Measurements from ENCODE around the gene XKR7. TPM values are rescaled to one million over a fixed set of nuclear protein-coding genes. Genes with fewer than 3 reads are reported as not detected.
A peak's percentile ranks its signal among the peaks of the same experiment; 100 is the strongest.

The XKR7 gene
- total RNA-seq, 4 donors from 2014 or later, result not detected

- intact Hi-C loops (cut with DNase I), result no loop called here
- Histone ChIP-seq H3K36me3 (no peaks in the 10 kb centered on the region), H3K27ac (replicated peaks in 1 of 4) (no peak overlapping the region), H3K9me3 (no peaks in the 10 kb centered on the region), H3K4me3 (no peak overlapping the region), H3K27me3 (peaks cover 0 to 91% (median 20%) of the 10 kb centered on the region in 4 donors), H3K4me1 (peaks cover 0 to 12% (median 6%) of the 10 kb centered on the region in 4 donors)
- WGBS, result 66% methylated on average over 6 of the region's 6 CpGs
- no peak for TF ChIP-seq POLR2AphosphoS5 (IDR thresholded peaks at IDR 0.05)
- TF ChIP-seq EP300 (IDR thresholded peaks at IDR 0.05), result no peak
- TF ChIP-seq CTCF (IDR thresholded peaks at IDR 0.05), result no peak
- TF ChIP-seq POLR2A (IDR thresholded peaks at IDR 0.05; ENCODE audit: low read depth), result no peak
- no peak for DNase-seq (ENCODE audit: extremely low spot score)
Observed at GRCh38 chr20:31963889-31964288, 4.1 kb upstream of the XKR7 start.

GRCh38 chr20:31966991-31967655 lies 828 bp upstream of the XKR7 start:
- WGBS, result 7% methylated on average over 5 of the region's 5 CpGs
- TF ChIP-seq CTCF (IDR thresholded peaks at IDR 0.05) (no peak), EP300 (IDR thresholded peaks at IDR 0.05) (no peak), POLR2AphosphoS5 (IDR thresholded peaks at IDR 0.05) (no peak), POLR2A (IDR thresholded peaks at IDR 0.05; ENCODE audit: low read depth) (no peak)
- Histone ChIP-seq H3K36me3 (no peaks in the 10 kb centered on the region), H3K4me1 (peaks cover 0 to 12% (median 6%) of the 10 kb centered on the region in 4 donors), H3K9me3 (no peaks in the 10 kb centered on the region), H3K27ac (replicated peaks in 1 of 4) (no peak overlapping the region), H3K27me3 (peaks cover 0 to 86% (median 20%) of the 10 kb centered on the region in 4 donors), H3K4me3 (no peak overlapping the region)
- no peak for DNase-seq (ENCODE audit: extremely low spot score)
- intact Hi-C loops (cut with DNase I), result no loop called here

- WGBS, result 15% methylated on average over 4 of the region's 57 CpGs
- peak overlapping the region in 1 of 4 donors; percentile 32 for H3K4me3 ChIP-seq
- no peaks in the 10 kb centered on the region for H3K36me3 ChIP-seq
- no peak for TF ChIP-seq POLR2A (IDR thresholded peaks at IDR 0.05; ENCODE audit: low read depth)
- no peak for TF ChIP-seq CTCF (IDR thresholded peaks at IDR 0.05)
- TF ChIP-seq POLR2AphosphoS5 (IDR thresholded peaks at IDR 0.05), result peak in 1 of 2 donors; percentile 58
- intact Hi-C loops (cut with DNase I), result no loop called here
- no peak overlapping the region for H3K27ac ChIP-seq (replicated peaks in 1 of 4)
- H3K9me3 ChIP-seq, result no peaks in the 10 kb centered on the region
- H3K4me1 ChIP-seq, result peaks cover 0 to 12% (median 6%) of the 10 kb centered on the region in 4 donors
- H3K27me3 ChIP-seq, result peaks cover 0 to 80% (median 20%) of the 10 kb centered on the region in 4 donors
- no peak for DNase-seq (ENCODE audit: extremely low spot score)
Observed at GRCh38 chr20:31968291-31969126, 558 bp downstream of the XKR7 start.

- Histone ChIP-seq H3K4me3 (no peak overlapping the region), H3K36me3 (no peaks in the 10 kb centered on the region), H3K4me1 (peaks cover 0 to 12% (median 6%) of the 10 kb centered on the region in 4 donors), H3K9me3 (no peaks in the 10 kb centered on the region), H3K27me3 (peaks cover 0 to 78% (median 22%) of the 10 kb centered on the region in 4 donors), H3K27ac (replicated peaks in 1 of 4) (no peak overlapping the region)
- intact Hi-C loops (cut with DNase I), result no loop called here
- 64% methylated on average over 5 of the region's 5 CpGs for WGBS
- no peak for DNase-seq (ENCODE audit: extremely low spot score)
- TF ChIP-seq EP300 (IDR thresholded peaks at IDR 0.05) (no peak), CTCF (IDR thresholded peaks at IDR 0.05) (no peak), POLR2A (IDR thresholded peaks at IDR 0.05; ENCODE audit: low read depth) (no peak), POLR2AphosphoS5 (IDR thresholded peaks at IDR 0.05) (no peak)
Observed at GRCh38 chr20:31969991-31970390, 2.0 kb downstream of the XKR7 start.

All from esophagus muscularis mucosa (tissue), 4 donors.